H1 (cell line): ENCODE measurements around the gene PXDN. TPM values are rescaled to one million over a fixed set of nuclear protein-coding genes. Genes with fewer than 3 reads are reported as not detected.

Experiments
- ASH2L ChIP-seq: fragments of 200-600, 300-600 bp; sonication (generic); IDR thresholded peaks from one replicate; pipeline ENCODE4 v1.7.1; 2017; ENCODE audit warnings: low read length
- BACH1 ChIP-seq: IDR thresholded peaks from 2 replicates; pipeline ENCODE4 v1.6.1; 2012; ENCODE audit warnings: low read length, improper control_type of control experiment
- CHD7 ChIP-seq: fragments of 300-600 bp; sonication (generic); IDR thresholded peaks from 2 replicates; pipeline ENCODE4 v1.7.1; 2012; ENCODE audit warnings: low read length, moderate library complexity, mild to moderate bottlenecking, inconsistent platforms; ENCODE audit not compliant: insufficient replicate concordance
- HDAC2 ChIP-seq, 2 experiments: fragments of 300-600 bp in 1 of 2; sonication (generic) in 1 of 2; IDR thresholded peaks; 2 replicates each; pipeline ENCODE4 v1.6.1; 2011 to 2012; ENCODE audit warnings: low read depth in 2 of 2, low read length in 2 of 2, mild to moderate bottlenecking in 2 of 2, moderate library complexity in 2 of 2, borderline replicate concordance in 1 of 2, inconsistent platforms in 1 of 2
- JUND ChIP-seq: IDR thresholded peaks from 2 replicates; pipeline ENCODE4 v1.6.1; 2011; ENCODE audit warnings: mild to moderate bottlenecking, improper control_type of control experiment, low read length
- KDM5A ChIP-seq: fragments of 200-600 bp; IDR thresholded peaks from 2 replicates; pipeline ENCODE4 v1.7.1; 2012; ENCODE audit warnings: mild to moderate bottlenecking, low read length, inconsistent platforms, mixed read lengths
- MAFK ChIP-seq: IDR thresholded peaks from 2 replicates; pipeline ENCODE4 v1.6.1; 2012; ENCODE audit warnings: low read depth, mild to moderate bottlenecking, improper control_type of control experiment, low read length
- SIRT6 ChIP-seq: IDR thresholded peaks from one replicate; pipeline ENCODE4 v1.7.1; 2012; ENCODE audit warnings: low read length, inconsistent platforms
- TBP ChIP-seq: IDR thresholded peaks from 2 replicates; pipeline ENCODE4 v1.6.1; 2011; ENCODE audit warnings: low read depth, low read length, improper control_type of control experiment
- YY1 ChIP-seq: IDR thresholded peaks from 2 replicates; pipeline ENCODE4 v1.6.1; 2011; ENCODE audit warnings: low read depth, mild to moderate bottlenecking, low read length
- ZNF274 ChIP-seq: IDR thresholded peaks from 2 replicates; pipeline ENCODE4 v1.7.0; 2012; ENCODE audit warnings: low read length, borderline replicate concordance; ENCODE audit errors: extremely low read depth
- polyA plus RNA-seq, 7 experiments: library from polyadenylated mRNA; depleted of rRNA in 3 of 7; stranded (reverse) in 5 of 7; unstranded in 2 of 7; fragments of >200 nt in 5 of 7; fragments of 200-250 nt in 2 of 7; gene quantifications; 1 replicate in 5 of 7; 2 replicates in 1 of 7; 4 replicates in 1 of 7; pipeline versions ENCODE4 v1.2.1 to v1.2.3, GENCODE V29; 2011 to 2013; ENCODE audit warnings: missing spikeins in 2 of 7, mixed read lengths in 2 of 7
- total RNA-seq: library from RNA; stranded (reverse); fragmentation: NEBNext Ultra II Directional; extraction: Animal tissue kit (Norgen Biotek cat#: 25700); gene quantifications from 2 replicates; pipeline ENCODE4 v1.2.1, GENCODE V29; 2021

Gene PXDN
- total and polyA plus RNA-seq, 2 of the 8 experiments (the other 6 are each of a cell fraction or from before 2014, with no cell fraction given) = 104 to 141 TPM

GRCh38 chr2:1618191-1618961 lies 125.9 kb downstream of the PXDN start (continued):
- no peak for TF ChIP-seq CHD7
- TF ChIP-seq BACH1 = no peak
- no peak for TF ChIP-seq MAFK
- TF ChIP-seq ASH2L = no peak
- no peak for TF ChIP-seq ZNF274
- no peak for TF ChIP-seq TBP
- no peak for TF ChIP-seq YY1
- TF ChIP-seq HDAC2 (IDR thresholded peaks at IDR 0.05; ENCODE audit: borderline replicate concordance in 1 of 2, low read depth in 2 of 2, low read length in 2 of 2) = no peak
- TF ChIP-seq JUND = no peak
- no peak for TF ChIP-seq SIRT6
- TF ChIP-seq KDM5A = no peak
